HG02571 (cell line): ENCODE measurements around the gene MKX.

Source experiments
- ATAC-seq: cut with Tn5 transposase; IDR thresholded peaks from one replicate; pipeline ENCODE4 v1.9.1; 2021; ENCODE audit warnings: mild to moderate bottlenecking, moderate library complexity; ENCODE audit not compliant: unreplicated experiment

The MKX gene, protein sequence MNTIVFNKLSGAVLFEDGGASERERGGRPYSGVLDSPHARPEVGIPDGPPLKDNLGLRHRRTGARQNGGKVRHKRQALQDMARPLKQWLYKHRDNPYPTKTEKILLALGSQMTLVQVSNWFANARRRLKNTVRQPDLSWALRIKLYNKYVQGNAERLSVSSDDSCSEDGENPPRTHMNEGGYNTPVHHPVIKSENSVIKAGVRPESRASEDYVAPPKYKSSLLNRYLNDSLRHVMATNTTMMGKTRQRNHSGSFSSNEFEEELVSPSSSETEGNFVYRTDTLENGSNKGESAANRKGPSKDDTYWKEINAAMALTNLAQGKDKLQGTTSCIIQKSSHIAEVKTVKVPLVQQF

GRCh38 chr10:27745732-27746396, at the start of gene MKX:
MKX (minus strand) TSS chr10:27745819; CDS start chr10:27743415, 2,404 bp downstream.
- ATAC-seq, result no peak

- no peak for ATAC-seq
Measured at GRCh38 chr10:27794157-27794556, 48.5 kb upstream of the MKX start.

GRCh38 chr10:27792216-27792615, 46.6 kb upstream of the MKX start:
- ATAC-seq, result no peak

GRCh38 chr10:27784272-27784671, 38.7 kb upstream of the MKX start:
- ATAC-seq, result no peak

DNA sequence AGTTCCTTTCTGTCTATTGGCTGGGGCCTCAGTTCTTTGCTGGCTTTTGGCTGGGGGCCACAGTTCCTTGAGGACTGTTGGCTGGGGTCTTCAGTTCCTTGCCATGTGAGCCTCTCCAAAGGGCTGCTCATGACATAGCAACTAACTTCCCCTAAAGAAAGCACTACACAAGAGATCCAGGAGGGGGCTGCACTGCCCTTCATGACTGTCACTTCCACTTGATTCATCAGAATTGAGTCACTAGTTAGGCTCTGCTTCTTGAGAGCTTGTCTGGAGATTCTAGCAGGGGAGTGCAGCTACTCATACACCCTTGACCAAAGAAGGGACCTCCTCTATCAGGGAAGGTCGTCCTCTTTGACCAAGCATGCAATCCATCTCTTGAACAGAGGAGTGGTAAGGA, 38.0 kb upstream of the MKX start:
- no peak for ATAC-seq

- ATAC-seq, result no peak
Measured at GRCh38 chr10:27779462-27780015, 33.9 kb upstream of the MKX start.

GRCh38 chr10:27774831-27775230, 29.2 kb upstream of the MKX start:
- no peak for ATAC-seq

GRCh38 chr10:27771231-27771630, 25.6 kb upstream of the MKX start:
- ATAC-seq, result no peak

DNA sequence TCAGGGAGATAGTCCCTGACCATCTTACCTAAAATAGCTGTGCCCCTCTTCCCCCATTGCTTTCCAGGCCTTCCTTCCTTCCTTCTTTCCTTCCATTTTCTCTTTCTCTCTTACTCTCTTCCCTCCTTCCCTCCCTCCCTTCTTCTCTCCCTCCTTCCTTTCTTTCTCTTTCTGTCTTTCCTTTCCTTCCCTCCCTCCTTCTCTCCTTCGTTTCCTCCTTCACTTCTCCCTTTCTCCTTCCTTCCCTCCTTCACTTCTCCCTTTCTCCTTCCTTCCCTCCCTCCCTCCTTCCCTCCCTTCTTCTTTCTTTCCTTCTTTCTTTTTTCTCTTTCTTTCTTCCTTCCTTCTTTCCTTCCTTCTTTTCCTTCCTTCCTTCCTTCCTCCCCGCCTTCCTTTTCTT, 24.6 kb upstream of the MKX start:
- no peak for ATAC-seq

- ATAC-seq, result no peak
Measured at GRCh38 chr10:27760867-27761266, 15.2 kb upstream of the MKX start.

DNA sequence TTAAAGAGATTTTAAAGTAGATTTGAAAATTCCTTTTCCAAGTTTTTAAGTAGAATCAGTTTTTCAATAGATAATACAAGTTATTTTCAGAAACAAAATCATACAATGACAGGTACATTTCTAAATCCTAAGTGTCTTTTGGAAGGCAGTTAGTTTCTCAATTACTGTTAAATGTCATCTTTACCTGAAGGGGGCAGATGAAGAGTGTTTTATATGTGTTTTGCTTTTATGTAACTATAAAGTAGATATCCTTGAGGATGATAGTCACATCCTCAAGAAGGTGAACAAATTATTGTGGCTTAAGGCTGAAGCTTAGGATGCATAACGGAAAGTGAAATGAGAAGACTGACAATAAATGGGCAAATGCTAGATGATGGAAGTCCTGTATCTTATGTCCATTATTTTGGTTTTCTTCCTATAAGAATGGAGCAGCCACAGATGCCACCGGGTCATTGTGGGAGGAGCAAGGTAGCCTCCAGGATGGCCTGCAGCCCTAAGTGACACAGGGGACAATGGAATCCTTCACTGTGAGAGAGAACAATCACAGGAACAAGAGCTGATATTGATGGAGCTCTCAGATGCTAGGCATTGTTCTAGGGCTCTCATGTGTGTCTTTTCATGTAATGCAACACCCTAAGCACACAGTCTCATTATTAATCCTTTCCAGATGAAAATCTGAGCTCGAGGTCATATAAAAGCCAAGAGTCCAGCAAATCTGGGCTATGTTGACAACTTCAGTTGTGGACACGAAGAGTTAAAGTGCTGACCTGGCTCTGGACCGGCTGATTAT, 14.1 kb upstream of the MKX start:
- ATAC-seq, result no peak

DNA sequence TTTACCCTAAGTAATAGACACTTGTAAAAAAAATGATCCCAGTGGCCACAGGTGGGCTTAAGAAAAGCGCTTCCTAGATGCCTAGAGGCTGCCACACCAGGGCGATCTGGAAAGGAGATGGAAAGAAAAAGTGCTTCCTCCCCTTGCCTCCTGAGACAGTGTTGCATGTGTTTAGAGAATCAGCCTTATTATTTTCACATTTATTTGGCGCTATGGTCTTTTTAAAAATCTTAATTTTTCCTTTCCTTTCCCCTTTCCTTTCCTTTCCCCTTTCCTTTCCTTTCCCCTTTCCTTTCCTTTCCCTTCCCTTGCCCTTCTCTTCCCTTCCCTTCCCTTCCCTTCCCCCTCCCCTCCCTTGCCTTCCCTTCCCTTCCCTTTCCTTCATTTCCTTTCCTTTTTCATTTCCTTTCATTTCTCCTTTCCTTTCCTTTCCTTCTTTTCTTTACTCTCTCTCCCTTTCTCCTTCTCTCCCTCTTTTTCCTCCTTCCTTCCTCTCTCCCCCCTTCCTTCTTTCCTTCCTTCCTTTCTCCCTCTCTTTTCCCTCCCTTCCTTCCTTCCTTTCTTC, 7.1 kb upstream of the MKX start:
- ATAC-seq, result no peak

DNA sequence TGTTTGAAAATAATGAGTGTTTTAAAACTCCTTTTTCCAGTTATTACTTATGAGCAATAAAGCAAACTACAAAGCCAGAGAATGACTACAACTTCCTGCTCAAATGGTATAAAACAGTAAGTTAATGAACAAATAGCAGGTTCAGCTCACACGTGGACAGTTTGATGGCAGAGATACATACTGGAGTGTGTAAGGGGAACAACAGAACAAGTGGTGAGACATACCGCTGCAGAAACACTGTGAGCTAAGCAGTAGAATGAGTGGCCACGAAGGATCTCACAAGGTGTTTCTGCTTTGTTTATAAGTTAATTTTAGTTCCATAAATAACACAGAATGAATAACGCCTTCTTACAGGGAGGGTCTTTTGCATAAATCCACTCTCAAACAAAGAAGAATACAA, 3.0 kb upstream of the MKX start:
- no peak for ATAC-seq

GRCh38 chr10:27747096-27747451, 1.5 kb upstream of the MKX start:
- ATAC-seq, result no peak

DNA sequence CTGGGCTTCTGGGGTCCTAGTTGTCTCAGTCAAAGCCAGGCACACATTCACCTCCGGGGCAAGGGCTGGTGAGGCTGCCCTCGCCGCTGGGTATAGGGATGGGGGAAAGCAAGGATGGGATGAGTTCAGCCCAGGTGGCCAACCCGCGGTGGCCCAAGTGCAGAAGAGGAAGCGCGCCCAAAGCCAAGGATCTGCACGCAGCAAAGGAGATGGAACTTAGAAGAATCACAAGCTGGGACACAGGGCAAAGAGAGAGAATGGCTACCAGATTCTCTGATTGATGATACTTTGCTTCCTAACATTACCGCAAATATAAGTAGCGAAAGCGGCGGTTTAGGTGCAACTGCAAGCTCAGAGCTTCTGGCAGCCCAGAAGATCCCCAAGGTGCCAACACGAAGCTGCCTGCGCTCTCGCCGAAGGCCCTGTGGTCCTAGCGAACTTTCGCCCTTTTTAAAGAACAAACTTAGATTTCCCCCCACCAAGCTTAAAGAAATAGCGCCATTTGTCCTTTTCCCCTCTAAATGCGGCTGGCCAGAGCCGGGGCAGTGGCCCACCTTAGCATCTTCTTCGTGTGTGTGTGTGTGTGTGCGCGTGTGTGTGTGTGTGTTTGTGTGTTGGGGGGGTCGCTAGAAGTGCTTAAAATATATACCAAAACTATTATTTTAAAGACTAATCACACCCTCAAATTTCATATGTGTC, 927 bp upstream of the MKX start:
- ATAC-seq, result no peak

- ATAC-seq, result no peak
Measured at GRCh38 chr10:27744802-27745731, 552 bp downstream of the MKX start.

DNA sequence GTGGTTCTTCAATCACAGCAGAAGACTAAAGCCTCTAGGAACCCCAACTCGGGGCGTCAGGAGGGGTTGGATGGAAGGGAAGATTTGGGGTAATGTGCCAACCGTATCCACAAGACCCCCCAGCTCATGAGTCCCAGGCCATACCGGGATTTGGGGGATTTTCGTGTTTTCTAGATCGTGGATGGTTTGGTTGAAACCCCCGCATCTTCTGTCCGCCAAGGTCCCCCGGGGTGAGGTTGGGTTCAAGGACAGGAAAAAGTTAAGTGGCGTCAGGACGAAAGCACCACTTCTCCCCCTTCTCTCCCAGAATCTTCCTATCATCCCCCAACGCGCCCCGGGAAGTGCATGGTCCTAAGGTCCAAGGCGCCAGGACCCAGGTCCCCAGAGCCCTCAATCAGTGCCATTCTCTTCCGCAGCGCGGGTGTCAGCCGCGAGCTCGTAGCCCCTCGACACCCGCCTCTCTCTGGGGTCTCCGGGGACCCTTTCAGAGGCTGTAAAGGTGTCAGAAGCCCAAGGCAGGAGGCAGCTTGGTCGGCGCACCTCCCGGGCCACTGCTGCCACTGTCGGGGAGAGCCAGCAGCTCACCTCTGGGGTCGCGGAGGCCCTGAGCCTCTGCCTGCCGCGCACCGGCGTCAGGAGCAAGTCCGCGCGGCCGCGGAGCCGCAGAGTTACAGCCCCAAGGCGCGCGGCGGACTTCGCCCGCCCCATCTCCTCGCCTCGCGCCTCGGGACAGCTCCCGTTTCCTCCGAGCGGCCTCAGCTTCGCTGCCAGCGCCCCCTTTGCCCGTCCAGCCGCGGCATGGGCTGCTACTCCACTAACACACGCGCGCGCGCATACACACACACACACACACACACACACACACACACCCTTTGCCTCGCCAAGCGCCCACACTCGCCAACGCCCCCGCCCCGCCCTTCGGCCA, 1.5 kb downstream of the MKX start:
- ATAC-seq, result no peak
